ENCODE results near the gene NCOR2. TPM values are rescaled to one million over a fixed set of nuclear protein-coding genes. Genes with fewer than 3 reads are reported as not detected.

The NCOR2 gene
- total and polyA plus RNA-seq, 2 of the 4 experiments (the other 2 are of a cell fraction) = 12.9 to 40.8 TPM

DNA sequence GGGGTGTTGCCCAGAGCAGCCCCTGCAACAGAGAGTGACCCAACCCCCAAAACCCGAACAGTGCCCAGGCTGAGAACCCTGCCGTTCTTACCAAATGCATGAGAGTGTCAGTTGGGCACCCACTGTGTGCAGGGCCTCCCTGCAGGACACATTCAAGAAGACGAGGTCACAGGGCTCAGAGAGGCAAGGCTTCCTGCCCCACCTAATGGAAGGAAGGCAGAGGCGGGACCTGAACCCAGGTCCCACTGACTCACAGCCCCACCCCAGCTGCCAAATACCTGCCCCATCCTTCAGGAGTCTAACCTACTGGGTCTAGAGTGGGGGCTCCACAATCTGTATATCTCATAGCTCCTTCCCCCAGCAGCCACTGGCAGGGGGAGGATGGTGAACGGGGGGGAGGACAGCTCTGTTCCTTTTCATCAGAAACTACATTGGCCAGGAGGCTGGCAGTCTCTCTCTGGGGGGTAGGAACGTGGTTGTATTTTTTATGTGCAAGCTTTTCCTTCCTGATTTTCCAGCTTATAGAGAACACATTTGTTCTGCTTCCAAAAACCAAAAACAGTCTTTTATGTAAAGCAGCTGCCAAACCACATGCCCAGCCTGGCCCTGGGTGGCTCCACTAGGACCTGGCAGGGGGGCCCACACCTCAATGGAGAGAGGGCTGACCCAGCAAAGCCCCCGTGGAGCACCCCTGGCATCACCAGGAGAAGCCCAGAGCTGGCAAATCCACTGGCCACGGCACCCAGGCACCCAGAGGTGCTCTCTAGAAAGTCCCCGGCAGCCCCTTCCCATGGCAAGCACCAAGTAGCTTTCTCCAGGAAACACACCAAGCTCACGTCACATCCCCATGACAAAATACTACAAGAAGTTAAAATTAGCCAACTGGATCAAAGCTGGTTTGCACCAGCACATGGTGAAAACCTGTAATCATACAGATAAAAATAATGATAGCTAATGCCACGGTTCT, 17.0 kb downstream of the NCOR2 start:
- H2AK5ac ChIP-seq (ENCODE audit: low read depth, low read length) = no peak overlapping the region
- H3K56ac ChIP-seq (ENCODE audit: extremely low read depth, insufficient read depth, low read length) = no peak overlapping the region
- dilution Hi-C loops (cut with HindIII; ENCODE audit: low sequenced_read_pairs, unreplicated experiment) (no loop called here), intact Hi-C loops (cut with micrococcal nuclease) (no loop called here), in situ Hi-C loops (cut with MboI; ENCODE audit: low sequenced_read_pairs) (no loop called here)
- H2BK120ac ChIP-seq (ENCODE audit: low read depth, low read length) = no peak overlapping the region
- ATAC-seq (ENCODE audit: low read depth) (no peak), DNase-seq (no peak)
- H4K20me1 ChIP-seq (ENCODE audit: insufficient read depth, low read length) = peaks cover 98% of the 10 kb centered on the region
- no peak overlapping the region for H3K4ac ChIP-seq (ENCODE audit: low read depth, low read length)
- H3K4me3 ChIP-seq (ENCODE audit: insufficient read depth, low read depth, low read length) = no peak overlapping the region
- H4K8ac ChIP-seq (ENCODE audit: low read depth in 2 of 2, low read length in 2 of 2) = no peak overlapping the region
- no peak overlapping the region for H2AK9ac ChIP-seq (replicated peaks; ENCODE audit: low read depth, low read length, poor library complexity)
- no peak overlapping the region for H2BK5ac ChIP-seq (ENCODE audit: low read depth, low read length, poor library complexity, severe bottlenecking)
- WGBS, 2 experiments (ENCODE audit: extremely low coverage in 2 of 2, insufficient read length in 1 of 2) = 33% methylated on average over 1 of the region's 11 CpGs; no CpG with 5 or more reads in 1 of the 2 experiments
- H2BK20ac ChIP-seq (ENCODE audit: low read depth, low read length) = no peak overlapping the region
- no peaks in the 10 kb centered on the region for H3K36me3 ChIP-seq (ENCODE audit: control insufficient read depth, insufficient read depth, low read length)
- no peaks in the 10 kb centered on the region for H3K9me3 ChIP-seq (ENCODE audit: control insufficient read depth, insufficient read depth, low read length)
- no peak overlapping the region for H2BK15ac ChIP-seq (ENCODE audit: low read depth, low read length)
- peaks cover 10% of the 10 kb centered on the region; the same call in 1 of the 2 replicates for H3K9me1 ChIP-seq (ENCODE audit: insufficient read depth, low read length)
- H3K27me3 ChIP-seq (ENCODE audit: control insufficient read depth, insufficient read depth, low read length) = no peaks in the 10 kb centered on the region
- H2AFZ ChIP-seq (replicated peaks; ENCODE audit: low read length, poor library complexity) = no peak overlapping the region
- no peak overlapping the region for H3K4me2 ChIP-seq (ENCODE audit: low read depth, low read length)
- peaks cover 22% of the 10 kb centered on the region for H3K4me1 ChIP-seq (ENCODE audit: control insufficient read depth, insufficient read depth, low read length)
- H3K14ac ChIP-seq (replicated peaks; ENCODE audit: low read depth, low read length) = 0 out of 2 replicates have a peak overlapping the region, but pooled peaks have one; percentile 25
- peaks cover 15 to 97% of the 10 kb centered on the region in 2 experiments for H3K79me1 ChIP-seq (ENCODE audit: low read depth in 1 of 2, low read length in 2 of 2)
- no TSS peak for BruUV-seq (replicated peaks)
- ChIA-PET POLR2A (ENCODE audit: unreplicated experiment) (no interaction called here), CTCF (no interaction called here)
- H3K23ac ChIP-seq (ENCODE audit: low read depth, low read length) = peak overlapping the region; percentile 43; the same call in 1 of the 2 replicates
- no peak overlapping the region for H3K18ac ChIP-seq (ENCODE audit: low read depth, low read length)
- no peak overlapping the region for H4K91ac ChIP-seq (ENCODE audit: insufficient read depth, low read depth, low read length)
- no peak overlapping the region for H3K9ac ChIP-seq (ENCODE audit: low read depth, low read length)
- H3K27ac ChIP-seq (ENCODE audit: insufficient read depth, low read length) = no peak overlapping the region
- H4K5ac ChIP-seq (ENCODE audit: low read depth, low read length) = no peak overlapping the region
- TF ChIP-seq CEBPB (IDR thresholded peaks at IDR 0.05; ENCODE audit: low read depth, low read length) = no peak
- no peak for TF ChIP-seq MAZ (IDR thresholded peaks at IDR 0.05; ENCODE audit: borderline replicate concordance, low read depth, low read length)
- TF ChIP-seq, protein P1, sequence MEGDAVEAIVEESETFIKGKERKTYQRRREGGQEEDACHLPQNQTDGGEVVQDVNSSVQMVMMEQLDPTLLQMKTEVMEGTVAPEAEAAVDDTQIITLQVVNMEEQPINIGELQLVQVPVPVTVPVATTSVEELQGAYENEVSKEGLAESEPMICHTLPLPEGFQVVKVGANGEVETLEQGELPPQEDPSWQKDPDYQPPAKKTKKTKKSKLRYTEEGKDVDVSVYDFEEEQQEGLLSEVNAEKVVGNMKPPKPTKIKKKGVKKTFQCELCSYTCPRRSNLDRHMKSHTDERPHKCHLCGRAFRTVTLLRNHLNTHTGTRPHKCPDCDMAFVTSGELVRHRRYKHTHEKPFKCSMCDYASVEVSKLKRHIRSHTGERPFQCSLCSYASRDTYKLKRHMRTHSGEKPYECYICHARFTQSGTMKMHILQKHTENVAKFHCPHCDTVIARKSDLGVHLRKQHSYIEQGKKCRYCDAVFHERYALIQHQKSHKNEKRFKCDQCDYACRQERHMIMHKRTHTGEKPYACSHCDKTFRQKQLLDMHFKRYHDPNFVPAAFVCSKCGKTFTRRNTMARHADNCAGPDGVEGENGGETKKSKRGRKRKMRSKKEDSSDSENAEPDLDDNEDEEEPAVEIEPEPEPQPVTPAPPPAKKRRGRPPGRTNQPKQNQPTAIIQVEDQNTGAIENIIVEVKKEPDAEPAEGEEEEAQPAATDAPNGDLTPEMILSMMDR (conservative IDR thresholded peaks at IDR 0.05; ENCODE audit: low read depth, low read length) = no peak
- no peak for TF ChIP-seq SMC3 (IDR thresholded peaks at IDR 0.05; ENCODE audit: low read depth, low read length)
- no peak for TF ChIP-seq RAD21 (IDR thresholded peaks at IDR 0.05; ENCODE audit: low read length)
- no peak for TF ChIP-seq CHD1 (IDR thresholded peaks at IDR 0.05; ENCODE audit: low read depth, low read length)
- no peak for TF ChIP-seq BHLHE40 (IDR thresholded peaks at IDR 0.05; ENCODE audit: low read depth, low read length)
- TF ChIP-seq MXI1 (IDR thresholded peaks at IDR 0.05; ENCODE audit: borderline replicate concordance, low read depth, low read length) = no peak
- TF ChIP-seq, protein P2, sequence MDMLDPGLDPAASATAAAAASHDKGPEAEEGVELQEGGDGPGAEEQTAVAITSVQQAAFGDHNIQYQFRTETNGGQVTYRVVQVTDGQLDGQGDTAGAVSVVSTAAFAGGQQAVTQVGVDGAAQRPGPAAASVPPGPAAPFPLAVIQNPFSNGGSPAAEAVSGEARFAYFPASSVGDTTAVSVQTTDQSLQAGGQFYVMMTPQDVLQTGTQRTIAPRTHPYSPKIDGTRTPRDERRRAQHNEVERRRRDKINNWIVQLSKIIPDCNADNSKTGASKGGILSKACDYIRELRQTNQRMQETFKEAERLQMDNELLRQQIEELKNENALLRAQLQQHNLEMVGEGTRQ (IDR thresholded peaks at IDR 0.05; ENCODE audit: low read depth, low read length) = no peak
- TF ChIP-seq MAFK (IDR thresholded peaks at IDR 0.05; ENCODE audit: low read depth, low read length) = no peak

Measured in IMR-90 (cell line).